ENCODE measurements around the gene TPD52L1.

GRCh38 chr6:125157280-125157679 is 3.7 kb downstream of the TPD52L1 start:
- TF ChIP-seq EZH2 (IDR thresholded peaks at IDR 0.05; ENCODE audit: borderline replicate concordance, insufficient read depth, low read depth, low read length, poor library complexity, severe bottlenecking) (no peak), CTCF (IDR thresholded peaks at IDR 0.05) (no peak)
